SU-DHL-6 (cell line): ENCODE measurements around the gene ECI1.

Source experiments
- CTCF ChIP-seq: fragments of 200-600 bp; sonication (generic); IDR thresholded peaks from one replicate; pipeline ENCODE4 v1.5.1; 2017; ENCODE audit warnings: antibody characterized with exemption, mild to moderate bottlenecking, low read length, moderate library complexity; ENCODE audit not compliant: insufficient read depth, poor library complexity, severe bottlenecking
- EZH2phosphoT487 ChIP-seq: fragments of 200-600 bp; sonication (generic), shearing (Covaris generic); conservative IDR thresholded peaks from 2 replicates; pipeline ENCODE4 v1.6.1; 2018; ENCODE audit warnings: mild to moderate bottlenecking, antibody characterized with exemption, low read length, moderate library complexity, mixed read lengths

- TF ChIP-seq CTCF, result no peak
- TF ChIP-seq EZH2phosphoT487, result no peak
Observed at GRCh38 chr16:2286550-2286949, 35.2 kb upstream of the ECI1 start.
